ENCODE results near the gene TDRKH.

The TDRKH gene

GRCh38 chr1:151803164-151803563 is 12.9 kb upstream of the TDRKH start:
- DNase-seq (ENCODE audit: low read depth) = no peak
- H3K4me3 ChIP-seq (ENCODE audit: low read depth, low read length) = no peak overlapping the region
- TF ChIP-seq MAX (IDR thresholded peaks at IDR 0.05; ENCODE audit: low read depth, low read length) = no peak
- no peak for TF ChIP-seq POLR2A (IDR thresholded peaks at IDR 0.05; ENCODE audit: extremely low read depth, insufficient read length)

- H3K4me3 ChIP-seq (ENCODE audit: low read depth, low read length) = no peak overlapping the region
- no peak for TF ChIP-seq POLR2A (IDR thresholded peaks at IDR 0.05; ENCODE audit: extremely low read depth, insufficient read length)
- no peak for TF ChIP-seq CTCF (IDR thresholded peaks at IDR 0.05; ENCODE audit: low read depth, low read length)
- no peak for TF ChIP-seq MAX (IDR thresholded peaks at IDR 0.05; ENCODE audit: low read depth, low read length)
- TF ChIP-seq MYC (IDR thresholded peaks at IDR 0.05; ENCODE audit: low read depth, low read length) = no peak
- DNase-seq (ENCODE audit: low read depth) = no peak
These were observed 12.1 kb upstream of the TDRKH start for GRCh38 chr1:151802372-151802771.

GRCh38 chr1:151801846-151802245 is 11.5 kb upstream of the TDRKH start:
- no peak overlapping the region for H3K4me3 ChIP-seq (ENCODE audit: low read depth, low read length)
- DNase-seq (ENCODE audit: low read depth) = no peak
- TF ChIP-seq MYC (IDR thresholded peaks at IDR 0.05; ENCODE audit: low read depth, low read length) (no peak), POLR2A (IDR thresholded peaks at IDR 0.05; ENCODE audit: extremely low read depth, insufficient read length) (no peak), MAX (IDR thresholded peaks at IDR 0.05; ENCODE audit: low read depth, low read length) (no peak), CTCF (IDR thresholded peaks at IDR 0.05; ENCODE audit: low read depth, low read length) (no peak)

GRCh38 chr1:151801310-151801820 is 11.1 kb upstream of the TDRKH start:
- TF ChIP-seq CTCF (IDR thresholded peaks at IDR 0.05; ENCODE audit: low read depth, low read length) (no peak), POLR2A (IDR thresholded peaks at IDR 0.05; ENCODE audit: extremely low read depth, insufficient read length) (no peak), MYC (IDR thresholded peaks at IDR 0.05; ENCODE audit: low read depth, low read length) (no peak)
- H3K4me3 ChIP-seq (ENCODE audit: low read depth, low read length) = no peak overlapping the region
- no peak for DNase-seq (ENCODE audit: low read depth)

- no peak overlapping the region for H3K4me3 ChIP-seq (ENCODE audit: low read depth, low read length)
- no peak for TF ChIP-seq CTCF (IDR thresholded peaks at IDR 0.05; ENCODE audit: low read depth, low read length)
- no peak for TF ChIP-seq MAX (IDR thresholded peaks at IDR 0.05; ENCODE audit: low read depth, low read length)
- no peak for TF ChIP-seq POLR2A (IDR thresholded peaks at IDR 0.05; ENCODE audit: extremely low read depth, insufficient read length)
- no peak for TF ChIP-seq MYC (IDR thresholded peaks at IDR 0.05; ENCODE audit: low read depth, low read length)
- DNase-seq (ENCODE audit: low read depth) = no peak
These were observed 10.5 kb upstream of the TDRKH start for GRCh38 chr1:151800830-151801229.

GRCh38 chr1:151799179-151800022 is 9.1 kb upstream of the TDRKH start:
- TF ChIP-seq CTCF (IDR thresholded peaks at IDR 0.05; ENCODE audit: low read depth, low read length) = no peak
- no peak for DNase-seq (ENCODE audit: low read depth)
- no peak overlapping the region for H3K4me3 ChIP-seq (ENCODE audit: low read depth, low read length)
